Measurements from ENCODE around the gene TF.
"Not testable (repeated sequence)": the region's sequence is repeated elsewhere in the genome, so short reads cannot be mapped to it uniquely, and the experiment has no call there.

TF gene

DNA sequence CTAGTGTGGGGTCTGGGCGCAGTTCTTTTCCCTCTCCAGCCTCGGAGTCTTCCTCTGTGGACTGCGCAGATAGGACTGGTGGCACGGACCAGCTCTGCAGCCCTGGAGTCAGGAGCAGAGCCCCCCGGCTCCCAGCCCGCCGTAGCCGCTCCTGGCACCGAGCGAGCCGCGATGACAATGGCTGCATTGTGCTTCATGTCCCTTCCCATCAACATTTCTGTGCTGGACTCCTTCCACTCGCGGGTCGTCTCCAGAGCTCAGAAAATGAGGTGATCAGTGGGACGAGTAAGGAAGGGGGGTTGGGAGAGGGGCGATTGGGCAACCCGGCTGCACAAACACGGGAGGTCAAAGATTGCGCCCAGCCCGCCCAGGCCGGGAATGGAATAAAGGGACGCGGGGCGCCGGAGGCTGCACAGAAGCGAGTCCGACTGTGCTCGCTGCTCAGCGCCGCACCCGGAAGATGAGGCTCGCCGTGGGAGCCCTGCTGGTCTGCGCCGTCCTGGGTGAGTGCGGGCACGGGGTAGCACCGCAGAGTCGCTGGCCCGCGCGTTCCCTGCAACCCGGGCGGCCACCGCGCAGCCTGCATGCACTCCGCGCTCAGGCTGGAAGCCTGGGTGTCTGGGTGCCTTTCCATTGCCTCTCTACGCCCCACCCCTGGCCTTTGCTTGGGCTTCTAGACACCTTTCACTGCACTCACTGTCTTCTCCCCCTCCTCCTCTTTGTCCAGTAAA is at the start of gene TF:
Gene TF (plus strand): TSS at position 413 of the 731 bp plus-strand sequence. CDS start 48 bp downstream, at position 461.
- DNase-seq (ENCODE audit: low read depth, low spot score), result no peak

DNA sequence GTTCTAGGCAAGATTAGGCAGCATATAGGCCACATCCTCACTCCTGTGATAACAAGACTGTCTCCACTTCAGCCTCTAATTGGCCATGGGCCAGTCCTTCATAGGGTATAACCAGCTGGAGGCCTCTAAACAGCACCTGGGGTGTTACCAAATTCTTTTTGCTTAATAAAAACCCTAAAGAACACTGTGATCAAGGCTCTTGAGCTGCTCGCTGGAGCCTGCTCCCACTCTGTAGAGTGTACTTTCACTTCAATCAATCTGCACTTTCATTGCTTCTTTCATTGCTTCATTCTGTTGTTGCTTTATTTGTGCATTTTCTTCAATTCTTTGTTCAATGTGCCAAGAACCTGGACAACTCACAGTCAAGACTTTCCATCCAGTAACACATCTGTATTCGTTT is 48.2 kb upstream of the TF start:
- no peak for DNase-seq (ENCODE audit: low read depth, low spot score)

DNA sequence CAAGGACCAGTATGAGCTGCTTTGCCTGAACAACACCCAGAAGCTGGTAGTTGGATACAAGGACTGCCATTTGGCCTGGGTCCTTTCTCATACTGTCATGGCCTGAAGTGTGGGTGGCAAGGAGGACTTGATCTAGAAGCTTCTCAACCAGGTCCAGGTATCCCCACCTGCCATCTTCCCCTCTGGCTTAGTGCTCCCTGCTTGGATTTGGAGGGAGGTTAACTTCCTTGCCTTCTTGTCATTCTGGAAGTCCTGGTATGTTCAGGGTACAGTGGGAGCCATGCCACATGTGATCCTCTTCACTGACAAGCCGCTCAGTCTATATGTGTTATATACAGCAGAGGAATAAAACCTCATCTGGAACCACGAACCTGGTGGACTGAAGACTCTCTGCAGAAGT is 46.7 kb upstream of the TF start:
- no peak for DNase-seq (ENCODE audit: low read depth, low spot score)

DNA sequence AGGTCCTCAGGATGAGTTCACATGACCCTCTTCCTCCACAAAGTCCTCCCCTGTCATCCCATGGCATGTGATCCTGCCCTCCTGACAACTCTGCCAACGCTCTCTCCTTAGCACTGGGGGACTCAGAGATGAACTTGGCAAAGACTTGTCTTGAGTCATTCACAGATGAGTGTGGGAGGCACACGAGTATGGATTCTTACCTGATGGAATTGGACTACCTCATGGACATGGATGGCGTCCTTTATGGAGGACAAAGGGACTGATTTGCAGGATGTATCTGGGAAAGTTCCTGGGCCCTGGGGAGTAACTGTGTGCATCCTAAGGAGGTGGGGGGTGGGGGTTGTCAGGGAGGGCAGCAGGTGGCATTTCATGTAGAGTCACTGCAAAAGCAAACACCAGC is 46.3 kb upstream of the TF start:
- DNase-seq (ENCODE audit: low read depth, low spot score), result no peak

DNA sequence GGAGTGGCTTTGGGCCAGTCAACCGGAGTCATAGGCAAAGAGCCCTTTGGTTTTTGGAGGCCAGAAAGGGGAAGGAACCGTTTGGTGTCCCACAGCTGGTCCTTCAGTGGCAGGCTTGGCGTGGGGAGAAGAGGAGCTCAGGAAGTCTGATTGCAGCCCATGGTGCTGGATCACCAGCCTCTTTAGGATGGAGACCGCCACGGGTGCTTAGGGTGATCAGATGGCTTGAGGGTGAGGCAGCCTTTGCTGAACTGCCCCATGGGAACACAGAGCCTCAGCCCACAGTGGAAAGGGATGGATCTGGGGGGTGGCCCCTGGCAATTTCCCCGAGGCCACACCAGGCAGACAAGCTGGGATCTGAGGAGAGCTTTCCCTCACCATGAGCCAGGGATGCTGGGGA is 45.8 kb upstream of the TF start:
- DNase-seq (ENCODE audit: low read depth, low spot score), result no peak

DNA sequence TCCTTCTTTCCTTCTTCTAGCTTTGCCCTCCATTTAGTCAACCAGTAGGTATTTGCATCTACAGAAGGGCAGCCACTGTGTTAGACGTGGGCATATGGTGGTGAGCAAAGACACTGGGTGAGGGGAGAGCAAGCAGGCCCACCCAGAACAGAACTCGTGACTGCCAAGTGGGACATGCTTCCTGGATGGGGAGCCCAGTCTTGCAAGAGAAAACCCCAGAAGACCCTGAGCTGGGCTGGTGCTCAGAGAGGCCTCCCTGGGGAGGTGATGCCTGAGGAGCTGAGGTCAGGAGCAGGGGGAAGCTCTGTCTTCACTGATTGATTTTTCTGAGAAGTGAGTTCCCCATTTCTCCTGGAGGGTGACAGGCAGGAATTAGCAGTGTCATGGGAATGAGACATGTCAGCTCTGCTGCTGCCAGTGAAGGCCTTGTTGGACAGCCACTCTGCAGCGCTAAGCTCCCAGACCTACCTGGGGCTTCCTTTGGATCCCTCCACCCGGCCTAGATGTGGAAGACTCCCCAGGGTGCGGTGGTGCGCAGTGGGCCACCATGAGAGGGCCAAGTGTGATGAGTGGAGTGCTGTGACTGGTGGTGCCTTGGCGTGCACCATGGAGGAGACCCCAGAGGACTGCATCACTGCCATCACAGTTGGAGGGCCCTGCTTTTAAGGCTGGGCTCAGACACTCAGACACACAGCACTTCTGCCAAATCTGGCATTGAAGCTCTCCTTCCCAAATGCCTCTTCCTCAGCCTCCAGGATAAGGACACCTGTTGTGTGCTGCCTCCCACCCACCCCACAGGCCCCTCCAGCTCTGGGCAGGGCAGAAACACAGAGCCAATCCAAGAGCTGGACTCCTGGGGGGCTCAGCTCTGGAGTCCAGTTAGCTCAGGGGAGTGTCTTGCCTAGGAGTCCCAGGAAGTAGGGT is 44.5 kb upstream of the TF start:
- DNase-seq (ENCODE audit: low read depth, low spot score), result no peak

DNA sequence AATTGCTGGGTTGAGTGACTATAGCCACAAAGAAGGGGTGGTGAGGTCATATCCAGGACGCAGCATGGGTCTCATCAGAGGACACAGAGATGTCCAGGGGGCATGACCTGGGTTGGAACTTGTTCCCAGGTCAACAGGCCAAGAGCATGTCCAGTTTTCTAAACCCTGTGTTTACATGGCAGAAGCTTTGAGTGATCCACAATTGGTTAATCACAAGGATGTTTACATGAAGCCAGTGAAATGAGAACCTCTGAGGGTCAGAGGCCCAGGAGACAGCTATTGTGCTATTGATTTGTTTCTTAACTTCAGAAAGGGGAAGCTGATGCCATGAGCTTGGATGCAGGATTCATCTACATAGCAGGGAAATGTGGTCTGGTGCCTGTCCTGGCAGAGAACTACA is 42.3 kb upstream of the TF start:
- no peak for DNase-seq (ENCODE audit: low read depth, low spot score)

DNA sequence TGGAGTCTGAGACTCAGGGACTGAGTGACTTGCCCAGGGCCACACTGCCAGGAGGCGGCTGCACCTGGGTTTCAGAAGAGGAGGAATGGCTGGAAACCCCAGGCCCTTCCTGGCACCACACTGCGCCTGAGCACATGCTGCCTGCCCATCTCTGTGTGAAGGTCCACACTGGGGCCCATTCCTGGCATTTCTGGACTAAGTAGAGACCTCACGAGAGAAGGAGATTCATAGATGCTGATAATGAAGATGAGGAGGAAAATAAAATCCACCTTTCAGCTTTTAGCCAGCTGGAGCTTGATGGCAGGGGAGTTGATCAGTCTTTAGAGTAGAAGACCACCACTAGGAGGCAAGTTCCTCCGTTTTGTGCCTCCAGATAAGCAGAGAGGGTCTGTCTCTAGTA is 40.2 kb upstream of the TF start:
- no peak for DNase-seq (ENCODE audit: low read depth, low spot score)

DNA sequence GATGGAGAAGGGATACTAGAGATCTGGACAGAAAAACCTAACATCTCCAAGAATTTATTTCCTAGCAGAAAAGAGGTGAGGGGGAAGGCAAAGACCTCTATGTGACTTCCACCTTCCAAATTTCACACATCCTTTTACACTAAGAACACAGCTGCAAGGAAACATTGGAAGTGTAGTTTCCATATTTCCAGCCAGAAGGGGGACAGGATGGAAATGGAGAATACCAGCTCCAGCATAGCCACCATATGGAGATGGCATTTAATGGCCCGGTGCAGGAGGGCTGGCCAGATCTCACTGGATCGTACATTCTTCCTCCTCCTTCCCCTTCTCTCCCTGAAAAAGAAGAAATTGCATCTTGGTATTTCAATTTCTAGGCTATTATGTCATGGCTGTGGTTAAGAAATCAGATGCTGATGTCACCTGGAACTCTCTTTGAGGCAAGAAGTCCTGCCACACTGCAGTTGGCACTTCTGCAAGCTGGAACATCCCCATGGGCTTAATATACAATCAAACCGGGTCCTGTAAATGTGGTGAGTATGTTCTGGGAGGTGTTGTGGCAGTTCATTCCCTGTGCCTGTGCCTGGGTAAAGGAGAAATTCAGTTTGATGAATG is 36.9 kb upstream of the TF start:
- no peak for DNase-seq (ENCODE audit: low read depth, low spot score)

DNA sequence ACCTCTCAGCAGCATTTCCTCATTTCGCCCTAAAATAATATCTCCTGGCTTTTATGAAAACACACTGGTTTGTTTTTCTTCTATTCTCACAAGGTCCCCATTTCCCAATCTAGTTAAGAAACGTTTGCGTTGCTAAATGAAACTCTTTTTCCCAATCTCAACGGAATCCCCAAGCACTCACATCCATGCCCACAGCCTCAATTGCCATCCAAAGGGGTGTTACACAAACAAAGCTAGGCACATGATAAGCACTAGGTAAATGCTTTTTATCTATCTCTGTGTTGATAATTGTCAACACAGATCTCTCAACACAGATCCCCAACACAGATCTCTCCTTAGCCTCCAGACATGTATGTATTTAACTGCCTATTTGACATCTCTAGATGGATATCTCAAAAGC is 35.2 kb upstream of the TF start:
- no peak for DNase-seq (ENCODE audit: low read depth, low spot score)

DNA sequence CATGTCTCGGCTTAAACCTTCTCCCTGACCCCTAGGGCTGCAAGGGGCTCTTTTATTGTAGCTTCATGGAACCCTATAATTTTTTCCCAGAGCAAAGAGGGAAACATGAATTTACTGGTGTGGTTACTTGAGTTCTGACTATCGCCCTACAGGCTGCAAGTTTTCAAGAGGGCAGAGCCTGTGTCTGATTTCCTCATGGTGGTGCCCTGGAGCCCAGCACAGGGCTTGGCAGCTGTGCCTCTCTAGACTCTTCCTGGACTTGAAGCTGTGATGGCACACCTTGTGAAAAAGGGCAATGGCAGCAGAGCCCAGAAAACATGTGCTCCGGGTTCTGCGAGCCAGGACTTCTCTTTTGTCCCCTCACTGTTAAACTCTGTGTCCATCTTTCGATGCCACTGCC is 34.2 kb upstream of the TF start:
- DNase-seq (ENCODE audit: low read depth, low spot score), result no peak

DNA sequence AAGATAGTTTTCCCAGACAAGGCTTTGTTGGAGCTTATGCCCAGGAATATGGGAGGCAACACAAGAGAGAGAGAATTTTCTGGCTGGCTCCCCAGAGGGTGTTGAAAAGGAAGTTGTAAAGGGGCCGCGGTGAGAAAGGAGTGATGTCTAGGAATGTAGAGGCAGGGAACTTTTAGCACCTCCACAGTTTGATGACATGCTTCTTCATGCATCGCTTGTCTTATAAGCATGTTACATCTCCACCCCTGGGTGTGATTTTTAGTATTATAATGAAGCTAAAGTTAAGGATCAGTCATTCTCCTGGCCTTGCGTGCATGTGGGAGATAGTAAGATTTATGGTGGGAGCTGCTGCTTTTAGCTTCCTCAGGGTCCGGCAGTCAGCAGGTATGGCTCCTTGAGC is 32.8 kb upstream of the TF start:
- no peak for DNase-seq (ENCODE audit: low read depth, low spot score)

DNA sequence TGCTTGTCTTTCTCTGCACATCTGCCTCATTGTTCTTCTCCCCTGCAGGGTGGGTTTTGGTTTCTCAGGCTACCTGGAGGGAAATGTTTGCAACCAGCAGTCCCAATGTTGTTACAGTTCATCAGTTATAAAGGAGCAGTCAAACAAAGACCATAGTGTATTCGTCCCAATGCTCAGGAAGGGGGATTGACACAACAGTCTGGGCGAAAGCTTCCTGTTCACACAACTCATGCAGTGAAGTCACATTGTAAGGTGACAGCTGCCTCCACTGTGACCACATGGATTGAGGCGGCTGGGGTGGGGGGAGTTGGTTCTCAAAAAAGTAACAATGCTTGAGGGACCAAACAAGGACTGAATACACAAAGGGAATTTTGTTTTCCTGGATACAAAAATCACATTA is 28.8 kb upstream of the TF start:
- DNase-seq (ENCODE audit: low read depth, low spot score), result no peak

DNA sequence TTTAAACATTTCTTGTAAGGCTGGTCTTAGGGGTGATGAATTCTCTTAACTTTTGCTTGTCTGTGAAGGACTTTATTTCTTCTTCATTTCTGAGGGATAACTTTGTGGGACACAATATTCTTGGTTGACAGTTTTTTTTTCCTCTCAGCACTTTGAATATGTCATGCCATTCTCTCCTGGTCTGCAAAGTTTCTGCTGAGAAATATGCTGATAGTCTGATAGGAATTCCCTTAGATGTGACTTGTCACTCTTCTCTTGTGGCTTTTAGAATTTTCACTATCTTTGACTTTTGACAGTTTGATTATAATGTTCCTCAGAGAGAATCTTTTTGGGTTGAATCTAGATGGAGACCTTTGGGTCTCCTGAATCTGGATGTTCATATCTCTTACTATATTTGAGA is 23.3 kb upstream of the TF start:
- DNase-seq (ENCODE audit: low read depth, low spot score), result no peak

DNA sequence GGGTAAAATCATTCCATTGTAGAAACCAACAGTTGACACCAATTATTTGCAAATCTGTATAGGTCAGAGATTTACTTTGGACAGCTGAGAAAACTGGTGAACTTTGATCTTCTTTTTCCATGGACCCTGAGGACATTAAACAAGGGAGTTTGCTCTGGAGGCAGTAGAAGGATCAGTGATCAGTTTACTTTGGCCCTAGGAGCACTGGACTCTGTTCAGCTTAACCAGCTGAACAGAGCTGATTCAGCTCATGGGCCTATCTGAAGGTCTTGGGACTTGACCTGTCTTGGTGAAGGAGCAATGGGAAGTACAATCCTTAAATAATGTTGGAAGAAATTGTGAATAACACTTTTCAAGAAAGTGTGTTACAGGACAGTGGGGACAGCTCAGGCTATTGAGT is 15.2 kb upstream of the TF start:
- DNase-seq (ENCODE audit: low read depth, low spot score), result no peak

DNA sequence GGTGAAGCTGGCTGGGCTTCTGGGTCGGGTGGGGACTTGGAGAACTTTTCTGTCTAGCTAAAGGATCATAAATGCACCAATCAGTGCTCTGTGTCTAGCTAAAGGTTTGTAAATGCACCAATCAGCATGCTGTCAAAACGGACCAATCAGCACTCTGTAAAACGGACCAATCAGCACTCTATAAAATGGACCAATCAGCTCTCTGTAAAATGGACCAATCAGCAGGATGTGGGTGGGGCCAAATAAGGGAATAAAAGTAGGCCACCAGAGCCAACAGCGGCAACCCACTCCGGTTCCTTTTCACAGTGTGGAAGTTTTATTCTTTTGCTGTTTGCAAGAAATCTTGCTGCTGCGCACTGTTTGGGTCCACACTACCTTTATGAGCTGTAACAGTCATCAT is 14.0 kb upstream of the TF start:
- DNase-seq (ENCODE audit: low read depth, low spot score), result not testable (repeated sequence)

DNA sequence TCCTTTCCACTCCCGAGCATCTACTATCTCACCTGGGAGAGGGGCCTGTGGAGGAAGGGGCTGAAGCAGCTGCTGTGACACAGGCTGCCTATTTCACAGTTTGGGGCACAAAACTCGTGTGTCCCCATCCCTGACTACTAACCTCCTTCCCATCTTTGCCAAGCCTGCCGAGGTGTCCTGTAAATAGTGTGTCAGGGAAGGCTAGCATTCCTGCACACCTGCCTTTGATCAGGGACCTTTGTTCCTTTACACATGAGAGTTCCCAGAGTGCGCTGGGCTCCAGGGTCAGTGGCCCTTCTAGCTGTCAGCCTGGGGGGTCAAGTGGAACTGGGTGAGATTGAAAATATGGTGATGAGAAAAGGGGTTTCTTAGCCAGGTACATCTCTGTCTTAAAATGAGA is 13.0 kb upstream of the TF start:
- no peak for DNase-seq (ENCODE audit: low read depth, low spot score)

DNA sequence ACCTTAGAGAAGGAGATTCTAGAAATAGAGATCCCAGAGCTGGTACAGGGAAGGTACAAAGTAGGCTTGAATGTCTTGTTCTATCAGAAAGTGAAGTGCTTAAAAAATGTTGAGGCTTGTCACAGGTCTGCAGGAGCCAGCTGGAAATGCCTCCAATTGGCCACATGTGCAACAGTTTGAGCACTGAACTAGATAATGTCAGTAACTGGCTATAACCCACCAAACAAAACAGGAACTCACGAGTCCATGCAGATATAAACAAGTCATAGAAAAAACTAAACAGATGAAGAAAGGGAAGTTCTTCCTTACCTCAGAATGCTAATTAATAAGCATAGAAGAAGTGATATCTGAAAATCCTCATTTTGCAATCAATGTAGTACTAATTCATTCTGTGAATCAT is 11.9 kb upstream of the TF start:
- no peak for DNase-seq (ENCODE audit: low read depth, low spot score)

DNA sequence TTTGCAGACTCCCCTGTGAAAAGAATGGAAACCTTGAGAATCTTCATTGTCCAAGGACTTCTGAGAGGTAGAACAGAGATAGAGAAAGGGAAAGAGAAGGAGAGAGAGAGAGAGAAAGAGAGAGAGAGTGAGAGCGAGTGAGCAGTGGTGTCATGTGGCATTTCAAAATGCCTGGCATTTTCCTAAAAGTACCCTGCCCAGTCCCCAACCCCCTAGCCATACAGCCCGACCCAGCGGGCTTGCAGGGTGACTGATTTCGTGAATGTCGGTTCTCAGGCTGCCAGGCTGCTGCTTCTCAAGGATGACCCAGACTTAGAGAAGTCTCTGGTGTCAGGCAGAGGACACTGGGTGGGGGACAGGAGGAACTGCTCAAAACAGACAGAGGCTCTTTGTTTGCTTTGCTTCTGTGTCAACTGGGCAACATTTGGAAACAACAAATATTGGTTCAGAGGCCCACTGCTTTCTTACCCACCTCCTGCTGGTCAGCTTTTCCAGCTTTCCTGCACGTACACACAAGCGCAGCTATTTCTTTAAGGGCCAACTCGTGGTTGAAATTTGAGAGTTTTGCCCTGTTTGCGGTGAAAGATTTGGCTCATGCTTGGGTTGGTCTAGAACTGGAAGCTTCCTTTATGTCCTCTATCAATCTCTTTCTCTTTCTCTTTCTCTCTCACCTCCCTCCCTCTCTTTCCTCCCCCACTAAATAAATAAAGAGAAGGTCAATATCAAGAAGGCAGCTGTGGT is 3.7 kb upstream of the TF start:
- DNase-seq (ENCODE audit: low read depth, low spot score), result no peak

DNA sequence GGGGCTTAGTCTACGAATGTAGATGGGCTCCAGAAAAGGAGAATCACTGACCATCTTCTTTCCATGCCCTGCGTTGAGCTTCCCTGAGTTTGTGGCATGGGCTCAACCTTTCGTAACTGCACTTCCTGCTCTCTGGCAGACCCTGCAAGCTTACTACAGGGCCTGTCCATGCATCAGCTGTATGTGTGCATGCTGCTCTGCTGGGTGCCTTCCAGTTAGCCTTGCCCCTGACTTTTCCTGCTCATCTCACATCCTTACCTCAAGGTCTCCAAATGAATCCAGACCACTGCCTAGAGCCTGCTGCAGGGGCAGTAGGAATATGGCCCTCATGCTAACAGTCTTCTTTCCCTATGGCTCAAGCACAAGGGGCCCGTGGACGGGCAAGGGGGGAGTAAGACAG is 2.0 kb upstream of the TF start:
- DNase-seq (ENCODE audit: low read depth, low spot score), result no peak

DNA sequence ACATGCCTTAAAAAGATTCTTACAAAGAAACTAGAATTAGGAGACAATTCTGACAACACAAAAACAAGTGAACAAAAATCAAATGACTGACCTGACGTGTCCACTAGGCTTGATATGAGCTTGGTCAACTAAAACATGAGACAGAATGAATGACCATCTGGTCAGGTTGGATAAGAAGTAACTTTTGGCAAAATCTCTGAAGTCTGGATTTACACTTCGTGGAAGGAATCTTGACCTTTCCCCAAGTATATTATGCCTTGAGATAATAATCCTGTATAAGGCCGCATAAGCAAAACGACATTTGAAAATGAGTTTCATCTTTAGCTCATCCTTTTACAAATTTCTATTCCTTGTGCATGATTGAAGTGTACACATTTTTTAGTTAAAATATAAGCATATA is 1.1 kb upstream of the TF start:
- no peak for DNase-seq (ENCODE audit: low read depth, low spot score)

DNA sequence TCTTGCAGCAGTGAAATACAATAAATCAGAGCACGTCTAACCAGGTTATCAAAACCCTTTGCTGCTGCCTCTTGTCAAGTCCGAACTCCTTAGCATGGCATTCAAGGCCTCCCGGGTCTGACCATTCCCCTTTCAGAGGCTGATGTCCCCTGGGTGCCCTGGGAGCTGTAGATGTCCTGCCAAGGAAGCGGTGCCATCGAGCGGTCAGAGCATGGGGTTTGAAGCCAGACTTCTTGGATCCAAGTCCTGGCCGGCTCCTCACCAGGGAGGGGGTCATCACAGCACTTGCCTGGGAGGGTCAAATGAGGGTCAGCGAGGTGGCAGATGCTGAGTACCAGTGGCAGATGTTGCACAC is 496 bp downstream of the TF start:
- DNase-seq (ENCODE audit: low read depth, low spot score), result no peak

Measured in iPS DF 19.7 (cell line).